ENCODE measurements around the gene ZNF124. TPM values are rescaled to one million over a fixed set of nuclear protein-coding genes. Genes with fewer than 3 reads are reported as not detected.

ZNF124 gene
- total and polyA plus RNA-seq, 4 donors, result 1.1 to 19.7 (median 6.9) TPM

- H3K9me3 ChIP-seq (ENCODE audit: control insufficient read depth in 4 of 4, low read length in 3 of 4), result peaks cover 0 to 4% (median 2%) of the 10 kb centered on the region in 4 donors
- no peak overlapping the region for H3K4me3 ChIP-seq (ENCODE audit: low read depth in 1 of 3, low read length in 3 of 3)
- H3K9ac ChIP-seq (ENCODE audit: low read depth in 1 of 2, low read length in 2 of 2), result no peak overlapping the region
- no peak for TF ChIP-seq CTCF (IDR thresholded peaks at IDR 0.05; ENCODE audit: low read depth, low read length, missing input control)
- no peak for TF ChIP-seq TAF1 (conservative IDR thresholded peaks at IDR 0.05)
- H3K4me1 ChIP-seq (ENCODE audit: control insufficient read depth in 4 of 4, insufficient read depth in 4 of 4, low read length in 3 of 4), result peaks cover 0 to under 1% (median under 1%) of the 10 kb centered on the region in 4 donors
- H3K27me3 ChIP-seq (ENCODE audit: control insufficient read depth in 4 of 4, insufficient read depth in 4 of 4, low read length in 3 of 4), result no peaks in the 10 kb centered on the region
- H3K27ac ChIP-seq (ENCODE audit: low read depth in 1 of 2, low read length in 2 of 2), result no peak overlapping the region
- no peaks in the 10 kb centered on the region for H3K36me3 ChIP-seq (ENCODE audit: control insufficient read depth in 4 of 4, insufficient read depth in 3 of 4, low read depth in 1 of 4, low read length in 3 of 4)
- DNase-seq (ENCODE audit: low spot score), result no peak
- WGBS, result 67% methylated on average over 11 of the region's 11 CpGs
These were observed 52.8 kb downstream of the ZNF124 start for GRCh38 chr1:247118946-247119446.

- no peak overlapping the region for H3K27ac ChIP-seq (ENCODE audit: low read depth in 1 of 2, low read length in 2 of 2)
- TF ChIP-seq, protein P1, sequence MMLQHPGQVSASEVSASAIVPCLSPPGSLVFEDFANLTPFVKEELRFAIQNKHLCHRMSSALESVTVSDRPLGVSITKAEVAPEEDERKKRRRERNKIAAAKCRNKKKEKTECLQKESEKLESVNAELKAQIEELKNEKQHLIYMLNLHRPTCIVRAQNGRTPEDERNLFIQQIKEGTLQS (IDR thresholded peaks at IDR 0.05), result no peak
- TF ChIP-seq TAF1 (conservative IDR thresholded peaks at IDR 0.05) (no peak), GABPA (IDR thresholded peaks at IDR 0.05 in 1 of 2, conservative IDR thresholded peaks at IDR 0.05 in 1 of 2) (no peak), JUND (IDR thresholded peaks at IDR 0.05) (no peak), MAX (IDR thresholded peaks at IDR 0.05) (no peak), HNF4G (IDR thresholded peaks at IDR 0.05) (no peak), RAD21 (IDR thresholded peaks at IDR 0.05) (no peak), FOXA1 (IDR thresholded peaks at IDR 0.05) (no peak), FOXA2 (IDR thresholded peaks at IDR 0.05) (no peak), RXRA (IDR thresholded peaks at IDR 0.05) (no peak), SP1 (IDR thresholded peaks at IDR 0.05) (no peak), ZBTB33 (IDR thresholded peaks at IDR 0.05) (no peak), HNF4A (conservative IDR thresholded peaks at IDR 0.05) (no peak), NR2F2 (IDR thresholded peaks at IDR 0.05) (no peak), EGR1 (IDR thresholded peaks at IDR 0.05; ENCODE audit: low read depth in 2 of 2) (no peak), YY1 (IDR thresholded peaks at IDR 0.05) (no peak)
- TF ChIP-seq, protein P2, sequence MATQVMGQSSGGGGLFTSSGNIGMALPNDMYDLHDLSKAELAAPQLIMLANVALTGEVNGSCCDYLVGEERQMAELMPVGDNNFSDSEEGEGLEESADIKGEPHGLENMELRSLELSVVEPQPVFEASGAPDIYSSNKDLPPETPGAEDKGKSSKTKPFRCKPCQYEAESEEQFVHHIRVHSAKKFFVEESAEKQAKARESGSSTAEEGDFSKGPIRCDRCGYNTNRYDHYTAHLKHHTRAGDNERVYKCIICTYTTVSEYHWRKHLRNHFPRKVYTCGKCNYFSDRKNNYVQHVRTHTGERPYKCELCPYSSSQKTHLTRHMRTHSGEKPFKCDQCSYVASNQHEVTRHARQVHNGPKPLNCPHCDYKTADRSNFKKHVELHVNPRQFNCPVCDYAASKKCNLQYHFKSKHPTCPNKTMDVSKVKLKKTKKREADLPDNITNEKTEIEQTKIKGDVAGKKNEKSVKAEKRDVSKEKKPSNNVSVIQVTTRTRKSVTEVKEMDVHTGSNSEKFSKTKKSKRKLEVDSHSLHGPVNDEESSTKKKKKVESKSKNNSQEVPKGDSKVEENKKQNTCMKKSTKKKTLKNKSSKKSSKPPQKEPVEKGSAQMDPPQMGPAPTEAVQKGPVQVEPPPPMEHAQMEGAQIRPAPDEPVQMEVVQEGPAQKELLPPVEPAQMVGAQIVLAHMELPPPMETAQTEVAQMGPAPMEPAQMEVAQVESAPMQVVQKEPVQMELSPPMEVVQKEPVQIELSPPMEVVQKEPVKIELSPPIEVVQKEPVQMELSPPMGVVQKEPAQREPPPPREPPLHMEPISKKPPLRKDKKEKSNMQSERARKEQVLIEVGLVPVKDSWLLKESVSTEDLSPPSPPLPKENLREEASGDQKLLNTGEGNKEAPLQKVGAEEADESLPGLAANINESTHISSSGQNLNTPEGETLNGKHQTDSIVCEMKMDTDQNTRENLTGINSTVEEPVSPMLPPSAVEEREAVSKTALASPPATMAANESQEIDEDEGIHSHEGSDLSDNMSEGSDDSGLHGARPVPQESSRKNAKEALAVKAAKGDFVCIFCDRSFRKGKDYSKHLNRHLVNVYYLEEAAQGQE (IDR thresholded peaks at IDR 0.05), result no peak
- no peak for DNase-seq (ENCODE audit: low spot score)
- no peaks in the 10 kb centered on the region for H3K9me3 ChIP-seq (ENCODE audit: control insufficient read depth in 4 of 4, low read length in 3 of 4)
- WGBS, result 92% methylated on average over 12 of the region's 12 CpGs
- H3K27me3 ChIP-seq (ENCODE audit: control insufficient read depth in 4 of 4, insufficient read depth in 4 of 4, low read length in 3 of 4), result no peaks in the 10 kb centered on the region
- peaks cover 0 to 24% (median 17%) of the 10 kb centered on the region in 4 donors for H3K4me1 ChIP-seq (ENCODE audit: control insufficient read depth in 4 of 4, insufficient read depth in 4 of 4, low read length in 3 of 4)
- no peak overlapping the region for H3K4me3 ChIP-seq (ENCODE audit: low read depth in 1 of 3, low read length in 3 of 3)
- H3K36me3 ChIP-seq (ENCODE audit: control insufficient read depth in 4 of 4, insufficient read depth in 3 of 4, low read depth in 1 of 4, low read length in 3 of 4), result no peaks in the 10 kb centered on the region
- H3K9ac ChIP-seq (ENCODE audit: low read depth in 1 of 2, low read length in 2 of 2), result no peak overlapping the region
These were observed 56.3 kb downstream of the ZNF124 start for GRCh38 chr1:247115545-247115944.

Measured in liver (tissue), 9 donors.